SK-N-SH (cell line): ENCODE data around the gene PPP2R5E.
A peak's percentile ranks its signal among the peaks of the same experiment; 100 is the strongest.

Source experiments
- EP300 ChIP-seq, 2 experiments: IDR thresholded peaks; 2 replicates each; pipeline versions ENCODE4 v1.4.0 to v1.6.1; 2012; ENCODE audit warnings: borderline replicate concordance in 1 of 2, low read depth in 1 of 2, low read length in 1 of 2
- EZH2phosphoT487 ChIP-seq: fragments of 200-600 bp; sonication (generic); IDR thresholded peaks from 2 replicates; pipeline ENCODE4 v1.6.1; 2017; ENCODE audit warnings: low read depth, mixed run types, mild to moderate bottlenecking, antibody characterized with exemption, moderate library complexity, borderline replicate concordance
- FOXJ3 ChIP-seq: sonication (generic); formaldehyde crosslinking; IDR thresholded peaks from 2 replicates; pipeline ENCODE4 v1.5.1; 2020; ENCODE audit warnings: mild to moderate bottlenecking, missing genetic modification reagents
- GATA2 ChIP-seq: sonication (generic); formaldehyde crosslinking; IDR thresholded peaks from 2 replicates; pipeline ENCODE4 v1.5.0; 2020; ENCODE audit warnings: mild to moderate bottlenecking, missing genetic modification reagents
- IRF3 ChIP-seq: fragments of 150-350 bp; IDR thresholded peaks from 2 replicates; pipeline ENCODE4 v1.6.1; 2016; ENCODE audit warnings: mild to moderate bottlenecking, low read depth, low read length
- JUND ChIP-seq: IDR thresholded peaks from 2 replicates; pipeline ENCODE4 v1.4.0; 2012
- MEF2A ChIP-seq: IDR thresholded peaks from 2 replicates; pipeline ENCODE4 v1.4.0; 2012; ENCODE audit warnings: low read depth, borderline replicate concordance
- POLR2AphosphoS5 ChIP-seq: IDR thresholded peaks from 2 replicates; pipeline ENCODE4 v1.6.1; 2012; ENCODE audit warnings: low read depth, low read length
- REST ChIP-seq: IDR thresholded peaks from 2 replicates; pipeline ENCODE4 v1.6.1; 2012; ENCODE audit warnings: mild to moderate bottlenecking, low read depth, low read length, moderate library complexity
- TAF1 ChIP-seq: IDR thresholded peaks from 2 replicates; pipeline ENCODE4 v1.6.1; 2012; ENCODE audit warnings: low read depth, mild to moderate bottlenecking, low read length, moderate library complexity, borderline replicate concordance
- TEAD4 ChIP-seq: IDR thresholded peaks from 2 replicates; pipeline ENCODE4 v1.4.0; 2012; ENCODE audit warnings: mild to moderate bottlenecking, borderline replicate concordance; ENCODE audit not compliant: insufficient read depth
- USF2 ChIP-seq: fragments of 150-350 bp; IDR thresholded peaks from 2 replicates; pipeline ENCODE4 v1.6.1; 2017; ENCODE audit warnings: antibody characterized with exemption, low read length, low read depth, borderline replicate concordance
- TF ChIP-seq, protein P1 (sequence below): fragments of 200-600 bp; sonication (generic); IDR thresholded peaks from 2 replicates; pipeline ENCODE4 v1.6.1; 2017; ENCODE audit warnings: antibody characterized with exemption, mild to moderate bottlenecking, moderate library complexity
- TF ChIP-seq, protein P2 (sequence below): IDR thresholded peaks from 2 replicates; pipeline ENCODE4; 2012

GRCh38 chr14:63493246-63493645, 49.9 kb downstream of the PPP2R5E start:
- TF ChIP-seq EP300 (IDR thresholded peaks at IDR 0.05; ENCODE audit: borderline replicate concordance in 1 of 2, low read depth in 1 of 2, low read length in 1 of 2): no peak
- TF ChIP-seq POLR2AphosphoS5: no peak
- 0 out of 2 replicates have a peak, but pooled peaks have one; percentile 16 for TF ChIP-seq GATA2 (CRISPR knock-in tag)
- TF ChIP-seq JUND: no peak
- TF ChIP-seq, protein P1, sequence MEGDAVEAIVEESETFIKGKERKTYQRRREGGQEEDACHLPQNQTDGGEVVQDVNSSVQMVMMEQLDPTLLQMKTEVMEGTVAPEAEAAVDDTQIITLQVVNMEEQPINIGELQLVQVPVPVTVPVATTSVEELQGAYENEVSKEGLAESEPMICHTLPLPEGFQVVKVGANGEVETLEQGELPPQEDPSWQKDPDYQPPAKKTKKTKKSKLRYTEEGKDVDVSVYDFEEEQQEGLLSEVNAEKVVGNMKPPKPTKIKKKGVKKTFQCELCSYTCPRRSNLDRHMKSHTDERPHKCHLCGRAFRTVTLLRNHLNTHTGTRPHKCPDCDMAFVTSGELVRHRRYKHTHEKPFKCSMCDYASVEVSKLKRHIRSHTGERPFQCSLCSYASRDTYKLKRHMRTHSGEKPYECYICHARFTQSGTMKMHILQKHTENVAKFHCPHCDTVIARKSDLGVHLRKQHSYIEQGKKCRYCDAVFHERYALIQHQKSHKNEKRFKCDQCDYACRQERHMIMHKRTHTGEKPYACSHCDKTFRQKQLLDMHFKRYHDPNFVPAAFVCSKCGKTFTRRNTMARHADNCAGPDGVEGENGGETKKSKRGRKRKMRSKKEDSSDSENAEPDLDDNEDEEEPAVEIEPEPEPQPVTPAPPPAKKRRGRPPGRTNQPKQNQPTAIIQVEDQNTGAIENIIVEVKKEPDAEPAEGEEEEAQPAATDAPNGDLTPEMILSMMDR: peak; percentile 39
- no peak for TF ChIP-seq EZH2phosphoT487
- TF ChIP-seq USF2: no peak
- no peak for TF ChIP-seq IRF3
- TF ChIP-seq MEF2A: no peak
- TF ChIP-seq, protein P2, sequence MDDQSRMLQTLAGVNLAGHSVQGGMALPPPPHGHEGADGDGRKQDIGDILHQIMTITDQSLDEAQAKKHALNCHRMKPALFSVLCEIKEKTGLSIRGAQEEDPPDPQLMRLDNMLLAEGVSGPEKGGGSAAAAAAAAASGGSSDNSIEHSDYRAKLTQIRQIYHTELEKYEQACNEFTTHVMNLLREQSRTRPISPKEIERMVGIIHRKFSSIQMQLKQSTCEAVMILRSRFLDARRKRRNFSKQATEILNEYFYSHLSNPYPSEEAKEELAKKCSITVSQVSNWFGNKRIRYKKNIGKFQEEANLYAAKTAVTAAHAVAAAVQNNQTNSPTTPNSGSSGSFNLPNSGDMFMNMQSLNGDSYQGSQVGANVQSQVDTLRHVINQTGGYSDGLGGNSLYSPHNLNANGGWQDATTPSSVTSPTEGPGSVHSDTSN: no peak
- TF ChIP-seq TEAD4: no peak
- no peak for TF ChIP-seq FOXJ3 (CRISPR knock-in tag)
- TF ChIP-seq REST: no peak
- TF ChIP-seq TAF1: no peak
